GM19395 (cell line): Measurements from ENCODE around the gene NFE2L3.
"Not testable (repeated sequence)": the region's sequence is repeated elsewhere in the genome, so short reads cannot be mapped to it uniquely, and the experiment has no call there.

Experiments
- ATAC-seq: cut with Tn5 transposase; IDR thresholded peaks from one replicate; pipeline ENCODE4 v1.9.1; 2021; ENCODE audit warnings: mild to moderate bottlenecking, moderate library complexity; ENCODE audit not compliant: unreplicated experiment

Gene NFE2L3

DNA sequence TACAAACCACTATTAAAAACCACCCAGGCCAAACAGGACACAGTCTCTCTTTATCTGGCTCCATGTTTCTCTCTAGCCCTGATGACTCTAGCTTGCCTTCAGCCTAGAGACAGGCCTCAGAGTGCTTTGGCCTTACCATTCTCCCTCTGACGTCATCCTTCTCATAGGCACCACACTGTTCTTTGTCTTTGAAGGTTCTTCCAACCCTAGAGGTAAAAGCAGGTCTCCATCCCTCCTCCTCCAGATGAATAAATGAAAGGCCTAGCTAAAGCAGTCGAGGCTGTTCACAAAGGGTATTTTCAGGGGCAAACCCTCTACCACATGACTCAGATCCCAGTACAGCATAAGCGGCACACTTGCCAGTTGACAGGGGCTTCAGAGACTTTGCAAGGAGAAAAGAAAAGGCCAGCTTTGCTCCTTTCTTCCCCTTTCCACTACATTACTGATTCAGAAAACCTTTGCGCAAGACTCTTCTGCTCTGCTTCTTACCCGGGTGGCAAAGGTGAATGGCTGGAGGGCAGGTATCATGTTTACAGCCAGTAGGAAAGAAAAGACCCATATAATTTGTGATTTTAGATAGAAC is 14.8 kb downstream of the NFE2L3 start:
- ATAC-seq: peak; percentile 43

DNA sequence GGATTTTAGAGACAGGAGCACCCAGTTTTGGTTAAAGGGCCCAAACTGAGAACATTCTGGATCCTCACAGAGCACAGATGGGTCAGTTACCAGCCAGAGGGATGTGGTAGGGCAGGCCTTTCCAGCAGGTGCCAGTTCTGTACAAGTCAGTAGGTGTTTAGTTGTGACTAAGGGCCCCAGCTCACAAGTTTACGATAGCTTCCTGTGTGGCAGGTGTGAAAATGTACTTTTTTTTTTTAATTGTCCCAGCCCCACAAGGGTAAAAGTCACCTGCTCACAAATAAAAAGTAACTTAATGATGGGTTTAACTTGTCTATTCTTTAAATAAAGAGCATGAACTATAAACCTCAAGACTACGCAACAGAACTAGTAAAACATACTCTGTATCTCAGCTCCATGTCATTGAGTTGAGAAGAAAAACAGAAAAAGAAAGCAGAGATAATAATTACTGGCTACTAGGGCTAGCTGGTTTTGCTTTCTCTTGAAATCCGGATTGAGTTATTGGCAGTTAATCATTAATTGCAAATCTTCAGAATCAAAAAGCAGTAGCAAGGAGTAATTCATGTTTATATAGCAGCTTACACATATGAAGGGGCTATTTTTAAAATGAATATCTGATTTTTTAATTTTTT is 15.4 kb downstream of the NFE2L3 start:
- ATAC-seq: peak; percentile 85

DNA sequence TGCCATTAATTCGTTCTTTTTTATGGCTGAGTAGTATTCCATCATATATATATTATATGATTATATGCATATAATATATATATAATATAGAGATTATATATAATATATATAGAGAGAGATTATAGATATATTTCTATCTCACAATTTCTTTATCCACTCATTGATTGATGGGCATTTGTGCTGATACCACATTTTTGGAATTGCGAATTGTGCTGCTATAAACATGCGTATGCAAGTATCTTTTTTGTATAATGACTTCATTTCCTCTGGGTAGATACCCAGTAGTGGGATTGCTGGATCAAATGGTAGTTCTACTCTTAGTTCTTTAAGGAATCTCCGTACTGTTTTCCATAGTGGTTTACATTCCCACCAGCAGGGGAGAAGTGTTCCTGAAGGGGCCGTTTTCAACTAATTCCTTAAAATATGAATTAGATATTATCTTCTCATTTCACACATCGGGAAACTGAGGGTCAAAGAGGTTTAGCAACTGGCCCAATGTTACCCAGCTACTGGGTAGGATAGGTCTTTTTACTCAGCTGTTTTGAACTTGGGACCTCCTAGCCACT is 16.5 kb downstream of the NFE2L3 start:
- ATAC-seq: no peak

DNA sequence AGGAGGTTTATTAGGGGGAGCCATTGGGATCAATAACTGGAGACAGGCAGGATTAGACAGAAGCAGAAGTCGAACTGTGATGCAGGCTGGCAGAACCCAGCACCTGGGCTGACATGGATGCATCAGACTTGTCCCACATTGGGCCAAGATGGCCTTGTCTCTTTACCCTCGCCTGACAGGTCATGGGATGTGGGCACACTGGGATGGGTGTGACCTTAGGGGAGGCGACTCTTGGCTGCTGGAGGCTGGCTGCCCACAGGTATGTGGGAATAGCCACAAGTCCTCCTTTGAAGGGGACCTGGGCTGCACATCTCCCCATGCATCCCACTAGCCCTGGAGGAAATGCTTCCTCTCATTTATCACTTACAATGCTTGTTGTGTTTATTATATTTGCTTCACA is 17.3 kb downstream of the NFE2L3 start:
- no peak for ATAC-seq

DNA sequence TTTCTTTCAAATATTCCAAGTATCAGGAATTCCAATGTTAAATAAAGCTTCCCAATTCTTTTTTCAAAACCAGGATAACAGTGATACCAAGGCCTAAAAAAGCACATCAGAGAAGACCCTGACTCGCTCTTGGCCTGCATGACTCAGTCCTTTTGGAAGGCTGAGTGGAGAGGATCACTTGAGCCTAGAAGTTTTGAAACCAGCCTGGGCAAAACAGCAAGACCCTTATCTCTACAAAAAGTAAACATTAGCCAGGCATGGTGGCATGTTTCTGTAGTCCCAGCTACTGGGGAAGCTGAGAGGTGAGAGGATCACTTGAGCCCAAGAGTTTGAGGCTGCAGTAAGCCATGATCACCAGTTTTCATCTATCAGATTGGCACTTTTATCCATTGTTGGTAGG is 18.7 kb downstream of the NFE2L3 start:
- ATAC-seq: no peak

DNA sequence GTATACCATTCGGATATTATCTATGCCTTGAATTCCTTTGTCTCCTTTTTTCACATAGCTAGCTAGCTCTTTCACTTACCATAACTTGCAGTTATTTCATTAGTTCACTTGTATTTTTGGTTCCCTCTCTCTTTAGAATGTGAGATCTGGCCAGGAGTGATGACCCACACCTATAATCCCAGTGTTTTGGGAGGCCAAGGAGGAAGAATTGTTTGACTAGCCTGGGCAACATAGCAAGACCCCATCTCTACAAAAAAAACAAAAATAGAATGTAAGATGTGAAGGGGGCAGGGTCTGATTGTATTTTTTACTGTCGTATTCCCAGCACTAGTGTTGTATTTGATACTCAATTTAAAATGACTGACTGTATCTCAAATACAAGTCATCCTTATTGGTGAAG is 19.6 kb downstream of the NFE2L3 start:
- ATAC-seq: no peak

DNA sequence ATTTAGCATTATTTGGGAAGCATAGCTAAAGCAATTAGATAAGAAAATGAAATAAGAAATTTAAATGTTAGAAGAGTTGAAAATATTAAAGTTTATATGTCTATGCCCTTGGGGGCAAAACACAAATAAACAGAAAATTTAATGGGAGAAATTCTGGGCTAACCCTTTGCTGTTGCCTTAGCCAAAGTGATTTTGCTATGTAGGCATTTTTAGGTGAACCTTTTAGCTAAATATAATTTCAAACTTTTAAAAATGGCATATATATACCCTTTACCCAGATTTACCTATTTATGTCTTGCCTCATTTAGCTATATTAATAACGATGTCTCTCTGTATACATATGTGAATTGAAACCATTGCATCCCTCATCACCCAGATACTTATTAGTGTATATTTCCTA is 20.1 kb downstream of the NFE2L3 start:
- ATAC-seq: no peak

DNA sequence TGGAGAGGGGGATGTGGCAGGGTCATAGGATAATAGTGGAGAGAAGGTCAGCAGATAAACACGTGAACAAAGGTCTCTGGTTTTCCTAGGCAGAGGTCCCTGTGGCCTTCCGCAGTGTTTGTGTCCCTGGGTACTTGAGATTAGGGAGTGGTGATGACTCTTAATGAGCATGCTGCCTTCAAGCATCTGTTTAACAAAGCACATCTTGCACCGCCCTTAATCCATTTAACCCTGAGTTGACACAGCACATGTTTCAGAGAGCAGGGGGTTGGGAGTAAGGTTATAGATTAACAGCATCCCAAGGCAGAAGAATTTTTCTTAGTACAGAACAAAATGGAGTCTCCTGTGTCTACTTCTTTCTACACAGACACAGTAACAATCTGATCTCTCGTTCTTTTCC is 23.9 kb downstream of the NFE2L3 start:
- ATAC-seq: not testable (repeated sequence)

DNA sequence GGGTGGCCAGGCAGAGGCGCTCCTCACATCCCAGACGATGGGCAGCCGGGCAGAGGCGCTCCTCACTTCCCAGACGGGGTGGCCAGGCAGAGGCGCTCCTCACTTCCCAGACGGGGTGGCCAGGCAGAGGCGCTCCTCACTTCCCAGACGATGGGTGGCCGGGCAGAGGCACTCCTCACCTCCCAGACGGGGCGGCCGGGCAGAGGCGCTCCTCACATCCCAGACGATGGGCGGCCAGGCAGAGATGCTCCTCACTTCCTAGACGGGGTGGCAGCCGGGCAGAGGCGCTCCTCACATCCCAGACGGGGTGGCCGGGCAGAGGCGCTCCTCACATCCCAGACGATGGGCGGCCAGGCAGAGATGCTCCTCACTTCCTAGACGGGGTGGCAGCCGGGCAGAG is 24.7 kb downstream of the NFE2L3 start:
- not testable (repeated sequence) for ATAC-seq

DNA sequence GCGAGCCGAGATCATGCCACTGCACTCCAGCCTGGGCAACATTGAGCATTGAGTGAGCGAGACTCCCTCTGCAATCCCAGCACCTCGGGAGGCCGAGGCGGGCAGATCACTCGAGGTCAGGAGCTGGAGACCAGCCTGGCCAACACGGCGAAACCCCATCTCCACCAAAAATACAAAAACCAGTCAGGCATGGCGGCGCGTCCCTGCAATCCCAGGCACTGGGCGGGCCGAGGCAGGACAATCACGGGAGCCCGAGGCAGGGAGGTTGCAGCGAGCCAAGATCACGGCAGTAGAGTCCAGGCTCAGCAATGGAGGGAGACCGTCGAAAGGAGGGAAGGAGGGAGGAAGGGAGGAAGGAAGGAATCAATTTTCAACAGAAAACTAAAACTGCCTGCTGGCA is 25.3 kb downstream of the NFE2L3 start:
- ATAC-seq: not testable (repeated sequence)

DNA sequence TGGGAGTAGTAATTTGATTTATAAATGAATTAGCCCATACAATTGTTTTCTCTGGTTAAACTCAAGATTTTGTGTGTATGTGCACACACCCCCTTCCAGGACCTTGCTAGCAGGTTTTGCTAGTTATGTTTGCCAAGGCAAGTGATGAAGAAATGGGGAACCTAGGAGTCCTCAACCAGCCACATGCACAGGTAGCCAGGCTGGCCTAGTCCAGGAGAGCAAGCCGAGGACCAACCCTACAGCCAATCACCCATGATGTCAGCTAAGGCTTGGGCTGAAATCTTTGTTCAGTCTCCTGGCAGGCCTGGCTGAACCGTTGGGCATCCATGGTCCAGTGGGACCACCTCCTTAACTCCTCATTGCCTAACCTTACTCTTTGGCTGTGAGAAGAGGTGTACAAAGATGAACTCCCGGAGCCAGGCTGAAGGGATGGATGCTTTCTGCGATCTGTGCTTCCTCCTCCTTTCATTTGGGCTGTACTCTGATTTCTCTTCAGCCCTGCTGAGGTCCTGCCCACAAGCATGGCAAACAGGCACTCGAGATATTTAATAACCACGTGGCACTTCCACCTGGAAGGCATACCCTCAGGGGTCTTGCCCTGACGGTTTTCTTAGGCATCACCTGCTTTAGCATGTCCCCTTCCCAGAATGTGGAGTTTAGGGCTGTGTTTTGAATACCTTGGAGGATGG is 26.4 kb downstream of the NFE2L3 start:
- no peak for ATAC-seq

DNA sequence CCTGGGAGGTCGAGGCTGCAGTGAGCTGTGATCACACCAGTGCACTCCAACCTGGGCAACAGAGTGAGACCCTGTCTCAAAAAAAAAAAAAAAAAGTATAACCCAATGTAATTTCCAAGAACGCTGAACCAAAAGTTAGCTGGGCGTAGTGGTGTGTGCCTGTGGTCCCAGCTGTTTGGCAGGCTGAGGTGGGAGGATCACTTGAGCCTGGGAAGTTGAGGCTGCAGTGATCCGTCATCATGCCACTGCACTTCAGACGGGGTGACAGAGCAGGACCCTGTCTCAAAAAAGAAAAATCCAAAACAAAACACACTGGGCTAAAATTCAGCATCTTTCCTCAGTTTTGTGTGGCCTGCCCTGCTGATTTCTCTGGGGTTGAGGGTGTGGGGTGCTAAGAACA is 27.4 kb downstream of the NFE2L3 start:
- no peak for ATAC-seq

DNA sequence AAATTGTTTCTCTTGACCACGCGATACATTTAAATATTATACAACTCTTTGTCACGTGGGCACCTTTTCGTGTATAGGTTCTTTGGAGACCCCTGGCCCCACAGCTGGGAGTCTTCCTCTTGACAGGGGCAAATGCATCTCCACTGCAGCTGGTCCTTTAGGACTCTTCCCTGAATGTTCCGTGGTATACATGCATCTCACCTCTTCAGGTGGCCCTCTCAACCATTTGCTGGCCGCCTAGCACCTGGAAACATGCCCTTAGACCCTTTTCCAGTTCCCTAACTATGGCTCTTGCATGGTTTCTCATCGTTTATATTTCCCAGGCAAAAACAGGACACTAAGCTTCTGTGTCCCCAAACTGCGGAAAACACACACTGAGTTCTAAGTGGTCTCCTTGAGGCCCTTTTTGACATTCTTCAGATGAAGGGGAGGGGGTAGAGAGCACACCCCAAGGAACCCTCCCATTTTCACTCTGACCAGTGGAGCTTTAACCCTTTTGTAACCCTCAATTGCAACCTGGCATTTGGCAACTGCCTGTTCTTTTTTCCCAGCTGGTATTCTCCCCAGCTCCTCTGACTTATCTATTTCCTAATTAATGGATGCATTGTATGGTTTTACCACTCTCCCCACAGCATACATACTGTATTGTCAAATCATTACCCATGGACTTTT is 28.0 kb downstream of the NFE2L3 start:
- ATAC-seq: no peak

DNA sequence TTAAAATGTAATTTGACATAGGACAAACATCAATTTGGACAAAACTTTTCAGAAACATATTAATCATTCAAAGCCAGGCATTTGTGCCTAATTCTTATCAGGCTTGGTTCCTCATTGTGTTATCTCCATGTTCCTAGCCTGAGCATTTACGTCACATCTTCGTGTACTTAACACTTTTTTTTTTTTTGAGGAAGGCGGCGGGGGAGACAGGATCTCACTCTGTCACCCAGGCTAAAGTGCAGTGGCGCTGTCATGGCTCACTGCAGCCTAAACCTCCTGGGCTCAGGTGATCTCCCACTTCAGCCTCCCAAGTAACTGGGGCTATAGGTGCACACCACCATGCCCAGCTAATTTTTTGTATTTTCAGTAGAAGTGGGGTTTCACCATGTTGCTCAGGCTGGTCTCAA is 28.8 kb downstream of the NFE2L3 start:
- no peak for ATAC-seq

DNA sequence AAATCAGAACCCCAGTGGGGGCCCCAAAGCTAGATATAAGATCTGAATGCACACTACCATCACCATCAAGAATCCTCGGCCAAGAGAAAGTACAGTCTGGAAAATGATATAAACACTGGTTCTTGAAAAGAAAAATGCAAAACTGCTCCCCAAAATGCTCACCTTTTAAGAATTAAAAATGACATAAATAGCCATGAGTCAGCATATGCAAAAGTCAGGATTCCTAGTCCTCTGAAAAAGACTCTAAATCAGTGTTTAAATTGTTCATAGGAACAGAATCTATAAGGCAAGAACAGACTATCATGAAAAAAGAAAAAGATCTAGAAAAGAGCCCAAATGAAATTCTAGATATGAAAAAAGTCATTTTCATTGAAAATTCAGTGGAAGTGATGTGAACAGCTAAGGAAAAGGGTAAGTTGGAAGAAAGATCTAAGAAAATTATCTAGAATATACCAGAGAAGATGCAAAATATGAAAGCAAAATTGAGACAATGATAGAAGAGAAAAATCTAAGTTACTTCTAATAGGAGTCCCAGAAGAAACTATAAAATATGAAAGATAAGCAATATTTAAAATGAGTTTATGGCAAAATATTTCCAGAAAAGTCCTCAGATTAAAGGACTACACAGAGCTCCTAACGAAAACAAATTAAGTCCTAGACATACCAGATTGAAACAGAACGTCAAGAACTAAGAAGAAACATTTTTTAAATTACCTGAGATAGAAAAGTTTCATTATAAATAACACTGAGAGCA is 29.7 kb downstream of the NFE2L3 start:
- ATAC-seq: no peak

DNA sequence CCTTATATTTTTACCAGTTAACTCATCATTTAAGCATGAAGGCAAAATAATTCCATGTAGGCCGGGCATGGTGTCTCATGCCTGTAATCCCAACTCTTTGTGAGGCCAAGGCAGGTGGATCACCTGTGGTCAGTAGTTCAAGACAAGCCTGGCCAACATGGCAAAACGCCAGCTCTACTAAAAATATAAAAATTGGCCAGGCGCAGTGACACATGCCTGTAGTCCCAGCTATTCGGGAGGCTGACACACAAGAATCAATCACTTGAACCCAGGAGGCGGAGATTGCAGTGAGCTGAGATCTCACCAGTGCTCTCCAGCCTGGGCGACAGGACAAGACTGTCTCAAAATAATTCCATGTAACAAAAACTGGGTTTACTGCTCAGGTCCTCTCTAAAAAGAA is 30.3 kb downstream of the NFE2L3 start:
- no peak for ATAC-seq

DNA sequence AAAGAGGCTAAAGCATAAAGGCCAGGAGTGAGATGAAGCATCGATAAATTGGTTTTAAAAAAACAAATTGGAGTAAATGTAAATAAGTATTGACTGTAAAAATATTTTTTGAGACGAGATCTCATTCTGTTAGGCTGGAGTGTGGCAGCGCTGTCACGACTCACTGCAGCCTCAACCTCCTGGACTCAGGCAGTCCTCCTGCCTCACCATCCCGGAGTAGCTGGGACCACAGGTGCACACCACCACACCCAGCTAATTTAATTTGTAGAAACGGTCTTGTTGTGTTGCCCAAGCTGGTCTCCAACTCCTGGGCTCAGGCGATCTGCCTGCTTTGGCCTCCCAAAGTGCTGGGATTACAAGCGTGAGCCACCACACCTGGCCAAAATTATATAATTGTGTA is 30.7 kb downstream of the NFE2L3 start:
- ATAC-seq: no peak

DNA sequence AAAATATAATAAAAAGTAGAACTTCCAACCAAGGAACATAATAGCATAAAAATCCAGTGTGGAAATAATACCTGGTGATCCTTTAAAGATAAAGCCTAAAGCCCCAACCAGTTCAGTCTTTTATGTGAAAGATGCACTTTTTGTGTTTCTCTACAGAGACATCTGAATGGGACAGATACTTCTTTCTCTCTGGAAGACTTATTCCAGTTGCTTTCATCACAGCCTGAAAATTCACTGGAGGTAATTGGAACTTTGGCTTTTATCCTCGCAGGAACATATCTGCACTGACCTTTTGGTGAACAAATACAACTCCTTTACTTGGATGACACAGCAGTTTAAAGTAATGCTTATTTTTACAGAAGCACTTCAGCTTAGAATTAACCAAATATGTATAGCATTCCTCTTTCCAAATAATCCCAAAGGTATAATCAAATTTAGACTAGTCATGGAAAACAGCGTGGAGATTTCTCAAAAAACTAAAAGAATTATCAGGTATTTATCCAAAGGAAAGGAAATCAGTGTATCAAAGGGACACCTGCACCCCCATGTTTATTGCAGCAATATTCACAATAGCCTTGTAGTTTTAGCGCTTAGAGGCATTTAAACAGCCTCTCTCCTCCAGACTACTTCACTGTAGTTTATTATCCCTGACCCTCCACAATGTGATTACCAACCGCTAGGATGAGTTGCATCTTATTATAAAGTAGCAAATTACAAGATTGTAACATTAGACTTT is 31.7 kb downstream of the NFE2L3 start:
- no peak for ATAC-seq

DNA sequence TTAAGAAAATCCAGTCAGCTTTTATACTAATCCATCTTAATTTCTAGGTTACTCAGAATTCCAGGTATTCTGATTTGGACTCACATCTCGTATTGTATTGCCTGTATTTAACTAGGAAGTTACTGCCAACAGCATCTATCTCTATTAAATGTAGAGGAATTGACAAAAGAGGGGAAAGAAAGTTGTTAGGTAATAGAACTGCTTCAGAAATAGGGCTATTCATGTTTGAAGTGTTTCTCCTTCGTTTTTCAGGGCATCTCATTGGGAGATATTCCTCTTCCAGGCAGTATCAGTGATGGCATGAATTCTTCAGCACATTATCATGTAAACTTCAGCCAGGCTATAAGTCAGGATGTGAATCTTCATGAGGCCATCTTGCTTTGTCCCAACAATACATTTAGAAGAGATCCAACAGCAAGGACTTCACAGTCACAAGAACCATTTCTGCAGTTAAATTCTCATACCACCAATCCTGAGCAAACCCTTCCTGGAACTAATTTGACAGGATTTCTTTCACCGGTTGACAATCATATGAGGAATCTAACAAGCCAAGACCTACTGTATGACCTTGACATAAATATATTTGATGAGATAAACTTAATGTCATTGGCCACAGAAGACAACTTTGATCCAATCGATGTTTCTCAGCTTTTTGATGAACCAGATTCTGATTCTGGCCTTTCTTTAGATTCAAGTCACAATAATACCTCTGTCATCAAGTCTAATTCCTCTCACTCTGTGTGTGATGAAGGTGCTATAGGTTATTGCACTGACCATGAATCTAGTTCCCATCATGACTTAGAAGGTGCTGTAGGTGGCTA is 32.5 kb downstream of the NFE2L3 start:
- not testable (repeated sequence) for ATAC-seq
